K562 (cell line): Measurements from ENCODE around the gene ZNF32. TPM values are rescaled to one million over a fixed set of nuclear protein-coding genes. Genes with fewer than 3 reads are reported as not detected.
A peak's percentile ranks its signal among the peaks of the same experiment; 100 is the strongest.

Experiments used
- C11orf30 ChIP-seq: fragments of 450-650 bp; IDR thresholded peaks from 2 replicates; pipeline ENCODE4 v1.6.1; 2016; ENCODE audit warnings: low read depth, mild to moderate bottlenecking
- CXXC5 ChIP-seq: fragments of 250-450 bp; sonication (Bioruptor Pico); IDR thresholded peaks from 2 replicates; pipeline ENCODE4 v1.8.0; 2022; ENCODE audit warnings: inconsistent platforms, mild to moderate bottlenecking, moderate library complexity
- E2F1 ChIP-seq: sonication (generic); formaldehyde crosslinking; IDR thresholded peaks from 2 replicates; pipeline ENCODE4 v1.8.1; 2023; ENCODE audit warnings: mild to moderate bottlenecking, missing genetic modification reagents, moderate library complexity
- HSF4 ChIP-seq: fragments of 250-450 bp; sonication (Bioruptor Pico); IDR thresholded peaks from 2 replicates; pipeline ENCODE4 v2.1.2; 2022; ENCODE audit warnings: mild to moderate bottlenecking, moderate library complexity, borderline replicate concordance
- MAX ChIP-seq: sonication (generic); formaldehyde crosslinking; IDR thresholded peaks from 2 replicates; pipeline ENCODE4 v1.9.0; 2022; ENCODE audit warnings: mild to moderate bottlenecking, missing genetic modification reagents
- PCBP1 ChIP-seq: fragments of 200-400 bp; formaldehyde crosslinking; IDR thresholded peaks from 2 replicates; pipeline ENCODE4 v1.6.1; 2018; ENCODE audit warnings: mild to moderate bottlenecking, low read depth, low read length; ENCODE audit not compliant: poor library complexity, severe bottlenecking
- RAD51 ChIP-seq: fragments of 450-650 bp; IDR thresholded peaks from 2 replicates; pipeline ENCODE4 v1.7.1; 2016; ENCODE audit warnings: low read depth, mild to moderate bottlenecking, borderline replicate concordance
- RCOR1 ChIP-seq, 2 experiments: IDR thresholded peaks; 2 replicates each; pipeline ENCODE4 v1.6.1; 2012; ENCODE audit warnings: low read depth in 2 of 2, low read length in 2 of 2, borderline replicate concordance in 1 of 2, improper control_type of control experiment in 1 of 2
- SAFB2 ChIP-seq: fragments of 200-400 bp; formaldehyde crosslinking; IDR thresholded peaks from 2 replicates; pipeline ENCODE4 v1.6.1; 2018; ENCODE audit warnings: borderline replicate concordance, low read length, low read depth, moderate library complexity; ENCODE audit not compliant: severe bottlenecking
- SRSF1 ChIP-seq: fragments of 200-400 bp; formaldehyde crosslinking; IDR thresholded peaks from 2 replicates; pipeline ENCODE4 v1.6.1; 2017; ENCODE audit warnings: mild to moderate bottlenecking, low read depth, low read length, moderate library complexity
- TBP ChIP-seq: optimal IDR thresholded peaks from 2 replicates; pipeline ENCODE3; 2011; ENCODE audit warnings: low read depth, low read length, improper control_type of control experiment
- ZNF347 ChIP-seq: fragments of 450-650 bp; formaldehyde crosslinking; IDR thresholded peaks from 2 replicates; pipeline ENCODE4 v1.4.0; 2020; ENCODE audit warnings: low read depth, mild to moderate bottlenecking, moderate library complexity
- ZNF445 ChIP-seq: fragments of 250-450 bp; sonication (Bioruptor Pico); IDR thresholded peaks from 2 replicates; pipeline ENCODE4 v1.4.0; 2020; ENCODE audit warnings: low read depth, mild to moderate bottlenecking, moderate library complexity
- ZNF609 ChIP-seq: sonication (generic); formaldehyde crosslinking; IDR thresholded peaks from 2 replicates; pipeline ENCODE4 v1.8.1; 2023; ENCODE audit warnings: missing genetic modification reagents, mild to moderate bottlenecking, borderline replicate concordance
- ZNF764 ChIP-seq: fragments of 250-450 bp; sonication (Bioruptor Pico); IDR thresholded peaks from 2 replicates; pipeline ENCODE4 v1.4.0; 2020; ENCODE audit warnings: low read depth, mild to moderate bottlenecking, moderate library complexity
- polyA plus RNA-seq, 8 experiments: library from polyadenylated mRNA; depleted of rRNA in 4 of 8; stranded (reverse) in 5 of 8; unstranded in 3 of 8; fragments of >200 nt; fragmentation: Nextera tagmentation in 2 of 8; fragmentation: Illumina TruSeq in 1 of 8; extraction: Ambion mirVana in 2 of 8; extraction: Trizol in 1 of 8; gene quantifications; 2 replicates each; pipeline versions ENCODE4 v1.2.1 to v1.2.3, GENCODE V29; 2011 to 2014; ENCODE audit warnings: inconsistent platforms in 1 of 8, missing spikeins in 1 of 8
- total RNA-seq, 7 experiments: library from RNA; depleted of rRNA in 6 of 7; stranded (reverse); fragments of >200 nt in 6 of 7; fragmentation: Illumina TruSeq in 2 of 7; extraction: Trizol in 2 of 7; gene quantifications; 2 replicates each; pipeline versions ENCODE4 v1.2.1 to v1.2.3, GENCODE V29; 2011 to 2021; ENCODE audit warnings: low replicate concordance in 1 of 7
- TF ChIP-seq, protein P1 (sequence below), 2 experiments: fragments of 450-650 bp in 1 of 2; sonication (generic) in 1 of 2; formaldehyde crosslinking in 1 of 2; IDR thresholded peaks in 1 of 2; conservative IDR thresholded peaks in 1 of 2; 2 replicates each; pipeline versions ENCODE4 v1.6.1 to v1.8.1; 2016 to 2023; ENCODE audit warnings: mild to moderate bottlenecking in 2 of 2, moderate library complexity in 2 of 2, inconsistent platforms in 1 of 2, missing genetic modification reagents in 1 of 2
- TF ChIP-seq, protein P2 (sequence below): fragments of 450-650 bp; conservative IDR thresholded peaks from 2 replicates; pipeline ENCODE4 v1.6.1; 2016; ENCODE audit warnings: missing genetic modification characterization, low read depth, mild to moderate bottlenecking, missing compliant biosample characterization, moderate library complexity

The ZNF32 gene
- total and polyA plus RNA-seq, 9 of the 15 experiments (the other 6 are each of a cell fraction or from before 2014, with no cell fraction given): 17.3 to 57.0 (median 26.3) TPM

- TF ChIP-seq, protein P1, sequence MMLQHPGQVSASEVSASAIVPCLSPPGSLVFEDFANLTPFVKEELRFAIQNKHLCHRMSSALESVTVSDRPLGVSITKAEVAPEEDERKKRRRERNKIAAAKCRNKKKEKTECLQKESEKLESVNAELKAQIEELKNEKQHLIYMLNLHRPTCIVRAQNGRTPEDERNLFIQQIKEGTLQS (IDR thresholded peaks at IDR 0.05): no peak
- TF ChIP-seq, protein P1 (CRISPR knock-in tag; conservative IDR thresholded peaks at IDR 0.05): 0 out of 2 replicates have a peak, but pooled peaks have one; percentile 52
- TF ChIP-seq PCBP1 (peak; percentile 81), MAX (0 out of 2 replicates have a peak, but pooled peaks have one; percentile 29), SRSF1 (no peak), RAD51 (no peak), E2F1 (CRISPR knock-in tag) (peak; percentile 79; the same call in 1 of the 2 replicates), CXXC5 (CRISPR knock-in tag) (peak; percentile 92), ZNF764 (CRISPR knock-in tag) (no peak), RCOR1 (IDR thresholded peaks at IDR 0.05; ENCODE audit: borderline replicate concordance in 1 of 2, low read depth in 2 of 2, low read length in 2 of 2) (no peak), SAFB2 (no peak), ZNF445 (CRISPR knock-in tag) (no peak), ZNF347 (CRISPR knock-in tag) (no peak), TBP (peak; percentile 7), ZNF609 (CRISPR knock-in tag) (no peak), C11orf30 (no peak), HSF4 (CRISPR knock-in tag) (no peak)
- TF ChIP-seq, protein P2, sequence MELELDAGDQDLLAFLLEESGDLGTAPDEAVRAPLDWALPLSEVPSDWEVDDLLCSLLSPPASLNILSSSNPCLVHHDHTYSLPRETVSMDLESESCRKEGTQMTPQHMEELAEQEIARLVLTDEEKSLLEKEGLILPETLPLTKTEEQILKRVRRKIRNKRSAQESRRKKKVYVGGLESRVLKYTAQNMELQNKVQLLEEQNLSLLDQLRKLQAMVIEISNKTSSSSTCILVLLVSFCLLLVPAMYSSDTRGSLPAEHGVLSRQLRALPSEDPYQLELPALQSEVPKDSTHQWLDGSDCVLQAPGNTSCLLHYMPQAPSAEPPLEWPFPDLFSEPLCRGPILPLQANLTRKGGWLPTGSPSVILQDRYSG: 0 out of 2 replicates have a peak, but pooled peaks have one; percentile 20
These were observed at the start of gene ZNF32 (continued) for GRCh38 chr10:43648398-43649184.
